Tibial nerve (tissue), 4 donors: ENCODE data around the gene KAZN. TPM values are rescaled to one million over a fixed set of nuclear protein-coding genes. Genes with fewer than 3 reads are reported as not detected.

Source experiments
- DNase-seq, 2 donors: peaks; one replicate each; pipeline ENCODE4 v3.0.0-alpha.2; 2019; ENCODE audit warnings: low spot score in 2 of 2
- H3K27ac ChIP-seq, 4 donors: fragments of 200-600 bp; sonication (generic) in 3 of 4; one replicate each; pipeline ENCODE4 v1.5.1; 2017 to 2019; ENCODE audit warnings: mild to moderate bottlenecking in 1 of 4
- H3K27me3 ChIP-seq, 2 donors: fragments of 200-600 bp; sonication (generic) in 1 of 2; one replicate each; pipeline versions ENCODE4 v1.5.1 to v1.6.0; 2017 to 2019
- H3K36me3 ChIP-seq, 3 donors: fragments of 200-600 bp; sonication (generic); one replicate each; pipeline ENCODE4 v1.5.1; 2018 to 2019
- H3K4me1 ChIP-seq, 4 donors: fragments of 200-600 bp; sonication (generic) in 3 of 4; one replicate each; pipeline ENCODE4 v1.5.1; 2017 to 2019
- H3K4me3 ChIP-seq, 4 donors: fragments of 200-600 bp; sonication (generic) in 3 of 4; one replicate each; pipeline ENCODE4 v1.5.1; 2017 to 2019; ENCODE audit warnings: mild to moderate bottlenecking in 1 of 4, moderate library complexity in 1 of 4
- H3K9me3 ChIP-seq, 4 donors: fragments of 200-600 bp; sonication (generic) in 3 of 4; one replicate each; pipeline ENCODE4 v1.5.1; 2017 to 2019
- EP300 ChIP-seq, 2 donors: sonication (generic); formaldehyde crosslinking; IDR thresholded peaks; one replicate each; pipeline ENCODE4 v1.6.1; 2017; ENCODE audit warnings: antibody characterized with exemption in 2 of 2, mild to moderate bottlenecking in 1 of 2
- POLR2A ChIP-seq, 2 donors: fragments of 450-650 bp; IDR thresholded peaks; one replicate each; pipeline ENCODE4 v1.6.1; 2017; ENCODE audit warnings: antibody characterized with exemption in 2 of 2, mild to moderate bottlenecking in 2 of 2, moderate library complexity in 2 of 2
- WGBS, 2 donors: methylation state at CpG; one replicate each; pipeline ENCODE4 v1.1.5; 2018; 5-methylcytosine and 5-hydroxymethylcytosine counted together
- total RNA-seq, 4 donors: library from RNA; depleted of rRNA; stranded (reverse); fragments of >200 nt; gene quantifications; one replicate each; pipeline ENCODE4 v1.1.0, GENCODE V29; 2016
- TF ChIP-seq, protein P1 (sequence below), 5 experiments: fragments of 200-600 bp in 3 of 5; fragments of 450-650 bp in 2 of 5; sonication (generic) in 3 of 5; IDR thresholded peaks; one replicate each; pipeline ENCODE4 v1.5.1; 2016 to 2019; ENCODE audit warnings: antibody characterized with exemption in 5 of 5, mild to moderate bottlenecking in 3 of 5, moderate library complexity in 2 of 5

The KAZN gene
- total RNA-seq, 4 donors from 2014 or later = 16.0 to 29.2 (median 22.2) TPM

DNA sequence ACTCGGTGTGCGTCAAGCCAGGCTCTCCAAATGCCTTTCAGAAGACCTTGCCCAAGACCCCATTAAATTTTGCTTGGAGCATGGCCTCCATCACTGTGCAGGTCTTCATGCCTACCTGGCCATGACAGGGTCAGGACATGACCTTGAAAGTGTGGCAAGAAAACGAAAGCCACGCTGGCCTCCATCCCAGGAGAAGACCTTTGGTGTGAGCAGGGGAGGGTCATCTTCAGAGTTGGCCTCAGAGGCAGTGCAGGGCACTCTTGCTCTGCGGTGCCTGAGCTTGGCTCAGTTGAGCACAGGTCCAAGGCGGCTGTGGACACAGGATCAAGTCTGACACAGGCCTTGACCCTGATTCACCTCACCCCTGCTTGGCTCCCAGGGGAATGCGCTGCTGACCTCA, 373.6 kb downstream of the KAZN start:
- peak overlapping the region in 1 of 4 donors; percentile 17 for H3K4me3 ChIP-seq
- no peak overlapping the region for H3K27ac ChIP-seq
- H3K27me3 ChIP-seq = no peaks in the 10 kb centered on the region
- no peaks in the 10 kb centered on the region for H3K36me3 ChIP-seq
- TF ChIP-seq, protein P1, sequence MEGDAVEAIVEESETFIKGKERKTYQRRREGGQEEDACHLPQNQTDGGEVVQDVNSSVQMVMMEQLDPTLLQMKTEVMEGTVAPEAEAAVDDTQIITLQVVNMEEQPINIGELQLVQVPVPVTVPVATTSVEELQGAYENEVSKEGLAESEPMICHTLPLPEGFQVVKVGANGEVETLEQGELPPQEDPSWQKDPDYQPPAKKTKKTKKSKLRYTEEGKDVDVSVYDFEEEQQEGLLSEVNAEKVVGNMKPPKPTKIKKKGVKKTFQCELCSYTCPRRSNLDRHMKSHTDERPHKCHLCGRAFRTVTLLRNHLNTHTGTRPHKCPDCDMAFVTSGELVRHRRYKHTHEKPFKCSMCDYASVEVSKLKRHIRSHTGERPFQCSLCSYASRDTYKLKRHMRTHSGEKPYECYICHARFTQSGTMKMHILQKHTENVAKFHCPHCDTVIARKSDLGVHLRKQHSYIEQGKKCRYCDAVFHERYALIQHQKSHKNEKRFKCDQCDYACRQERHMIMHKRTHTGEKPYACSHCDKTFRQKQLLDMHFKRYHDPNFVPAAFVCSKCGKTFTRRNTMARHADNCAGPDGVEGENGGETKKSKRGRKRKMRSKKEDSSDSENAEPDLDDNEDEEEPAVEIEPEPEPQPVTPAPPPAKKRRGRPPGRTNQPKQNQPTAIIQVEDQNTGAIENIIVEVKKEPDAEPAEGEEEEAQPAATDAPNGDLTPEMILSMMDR (IDR thresholded peaks at IDR 0.05) = no peak
- H3K4me1 ChIP-seq = peaks cover 0 to 37% (median 0%) of the 10 kb centered on the region in 4 donors
- 56 to 68% methylated on average over 7 of the region's 7 CpGs for WGBS, 2 donors
- no peak for DNase-seq
- peaks cover 0 to 19% (median 0%) of the 10 kb centered on the region in 4 donors for H3K9me3 ChIP-seq

DNA sequence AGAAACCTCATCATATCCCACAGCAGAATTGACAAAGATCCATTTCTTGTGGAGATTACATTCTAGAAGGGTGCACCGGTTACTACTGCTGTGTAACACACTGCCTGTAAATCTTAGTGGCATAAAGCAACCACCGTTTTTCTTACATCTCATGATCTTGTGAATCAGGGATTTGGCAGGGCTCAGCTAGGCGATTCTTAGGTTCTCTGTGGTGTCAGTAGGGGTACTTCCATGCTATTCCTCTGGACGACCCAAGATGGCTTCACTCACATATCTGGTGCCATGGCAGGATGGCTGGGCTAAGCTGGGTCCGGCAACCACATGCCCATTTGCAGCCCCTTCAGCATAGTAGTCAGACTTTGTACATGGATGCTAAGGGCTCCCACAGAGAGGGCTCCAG, 375.3 kb downstream of the KAZN start:
- H3K27me3 ChIP-seq = no peaks in the 10 kb centered on the region
- TF ChIP-seq, protein P1 (IDR thresholded peaks at IDR 0.05) = no peak
- TF ChIP-seq EP300 (IDR thresholded peaks at IDR 0.05) (no peak), POLR2A (IDR thresholded peaks at IDR 0.05) (no peak)
- H3K4me1 ChIP-seq = peaks cover 0 to 28% (median 0%) of the 10 kb centered on the region in 4 donors
- no peak overlapping the region for H3K4me3 ChIP-seq
- DNase-seq = no peak
- whole genome bisulfite sequencing, 2 donors = 73 to 96% methylated on average over 4 to 5 of the region's 5 CpGs
- H3K36me3 ChIP-seq = no peaks in the 10 kb centered on the region
- H3K27ac ChIP-seq = no peak overlapping the region
- H3K9me3 ChIP-seq = peaks cover 0 to 14% (median 0%) of the 10 kb centered on the region in 4 donors

DNA sequence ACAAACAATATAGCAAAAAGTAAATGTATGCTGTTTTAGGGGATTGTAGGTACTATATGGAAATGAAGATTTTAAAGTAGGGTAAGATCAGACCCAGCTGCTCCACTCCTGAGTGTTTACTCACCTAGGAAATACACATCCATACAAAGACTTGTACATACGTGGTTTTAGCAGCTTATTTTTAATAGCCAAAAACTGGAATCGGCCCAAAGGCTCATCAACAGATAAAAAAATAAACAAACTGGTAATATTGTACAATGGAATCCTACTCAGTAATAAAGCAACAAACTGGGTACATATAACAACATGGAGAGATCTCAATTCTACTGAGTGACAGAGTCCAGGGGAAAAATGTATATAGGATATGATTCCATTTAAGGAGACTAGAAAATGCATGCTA, 375.9 kb downstream of the KAZN start:
- Histone ChIP-seq H3K4me3 (no peak overlapping the region), H3K36me3 (no peaks in the 10 kb centered on the region), H3K27ac (no peak overlapping the region), H3K27me3 (no peaks in the 10 kb centered on the region), H3K9me3 (peaks cover 0 to 14% (median 0%) of the 10 kb centered on the region in 4 donors), H3K4me1 (peaks cover 0 to 22% (median 0%) of the 10 kb centered on the region in 4 donors)
- no peak for TF ChIP-seq EP300 (IDR thresholded peaks at IDR 0.05)
- TF ChIP-seq, protein P1 (IDR thresholded peaks at IDR 0.05) = no peak
- TF ChIP-seq POLR2A (IDR thresholded peaks at IDR 0.05) = no peak
- 50 to 62% methylated on average over 2 of the region's 2 CpGs for WGBS, 2 donors
- no peak for DNase-seq

DNA sequence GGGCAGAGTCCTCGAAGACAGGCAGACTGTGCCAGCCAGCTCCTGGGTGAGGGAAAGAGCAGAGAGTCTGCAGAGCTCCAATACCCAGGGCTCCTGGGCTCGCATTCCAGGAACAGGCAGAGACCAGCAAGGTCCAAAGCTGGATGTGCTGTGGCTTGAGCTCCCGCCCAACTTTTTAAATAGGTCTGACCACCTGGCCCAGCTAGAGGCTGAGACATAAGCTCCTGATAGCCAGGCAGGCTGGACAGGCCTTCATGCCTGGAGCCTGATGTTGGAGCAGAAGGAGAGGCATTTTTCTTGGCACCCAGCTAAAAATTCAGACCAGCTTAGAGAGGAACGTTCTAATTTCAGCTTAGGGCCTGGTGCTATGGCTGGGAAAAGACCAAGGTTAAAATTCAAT, 376.6 kb downstream of the KAZN start:
- peaks cover 0 to 18% (median 0%) of the 10 kb centered on the region in 4 donors for H3K4me1 ChIP-seq
- WGBS, 2 donors = 57 to 73% methylated on average over 4 of the region's 4 CpGs
- no peak overlapping the region for H3K4me3 ChIP-seq
- no peak for TF ChIP-seq POLR2A (IDR thresholded peaks at IDR 0.05)
- TF ChIP-seq, protein P1 (IDR thresholded peaks at IDR 0.05) = no peak
- TF ChIP-seq EP300 (IDR thresholded peaks at IDR 0.05) = no peak
- H3K27ac ChIP-seq = no peak overlapping the region
- H3K36me3 ChIP-seq = no peaks in the 10 kb centered on the region
- no peaks in the 10 kb centered on the region for H3K27me3 ChIP-seq
- DNase-seq = no peak
- H3K9me3 ChIP-seq = peaks cover 0 to 14% (median 0%) of the 10 kb centered on the region in 4 donors

DNA sequence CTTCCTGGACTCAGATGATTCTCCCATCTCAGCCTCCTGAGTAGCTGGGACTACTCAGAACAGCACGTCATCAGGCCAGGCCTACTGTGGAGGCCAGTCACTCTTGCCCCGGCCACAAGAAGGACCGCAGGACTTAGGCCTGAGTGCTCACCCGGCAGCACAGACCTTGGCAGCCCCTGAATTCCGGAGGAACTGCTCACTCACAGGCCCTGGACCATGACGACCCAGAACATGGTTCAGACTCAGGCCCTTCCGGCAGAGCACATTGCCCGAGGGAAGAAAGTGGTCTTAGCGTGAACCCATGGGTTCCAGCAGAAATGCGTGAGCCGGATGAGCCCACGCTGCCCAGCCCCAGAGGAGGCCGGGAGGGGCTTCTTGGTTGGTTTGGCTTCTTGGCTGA, 377.8 kb downstream of the KAZN start:
- no peaks in the 10 kb centered on the region for H3K27me3 ChIP-seq
- TF ChIP-seq POLR2A (IDR thresholded peaks at IDR 0.05) = no peak
- TF ChIP-seq, protein P1 (IDR thresholded peaks at IDR 0.05) = no peak
- no peak for TF ChIP-seq EP300 (IDR thresholded peaks at IDR 0.05)
- H3K4me1 ChIP-seq = peaks cover 0 to 7% (median 0%) of the 10 kb centered on the region in 4 donors
- 83 to 87% methylated on average over 8 to 13 of the region's 13 CpGs for WGBS, 2 donors
- H3K9me3 ChIP-seq = peaks cover 0 to 14% (median 0%) of the 10 kb centered on the region in 4 donors
- H3K27ac ChIP-seq = no peak overlapping the region
- no peak overlapping the region for H3K4me3 ChIP-seq
- H3K36me3 ChIP-seq = no peaks in the 10 kb centered on the region
- no peak for DNase-seq
